ENCODE data around the gene NAA50. TPM values are rescaled to one million over a fixed set of nuclear protein-coding genes. Genes with fewer than 3 reads are reported as not detected.

The NAA50 gene
- total and polyA plus RNA-seq, 2 donors (not counting 3 experiments of a cell fraction or from before 2014, with no cell fraction given): 53.1 to 160 TPM

- Histone ChIP-seq H3K4me3 (replicated peaks in 1 of 3; ENCODE audit: insufficient read depth in 1 of 3, low read depth in 1 of 3, low read length in 3 of 3) (peak overlapping the region; percentile 37 to 94 (median 90)), H3K9me3 (replicated peaks; ENCODE audit: control insufficient read depth, insufficient read depth, low read length) (no peaks in the 10 kb centered on the region), H4K20me1 (replicated peaks; ENCODE audit: control insufficient read depth, extremely low read depth, insufficient read depth, low read length) (no peaks in the 10 kb centered on the region), H3K4me1 (ENCODE audit: control insufficient read depth, extremely low read depth, insufficient read depth, low read length) (peaks cover 14% of the 10 kb centered on the region), H3K9me1 (replicated peaks; ENCODE audit: control insufficient read depth, extremely low read depth, insufficient read depth, low read length) (no peaks in the 10 kb centered on the region), H3K36me3 (ENCODE audit: control insufficient read depth in 2 of 2, extremely low read depth in 1 of 2, insufficient read depth in 2 of 2, low read length in 2 of 2) (no peaks in the 10 kb centered on the region), H3K9ac (replicated peaks; ENCODE audit: extremely low read depth, insufficient read depth, low read length) (peak overlapping the region; percentile 72), H3K4me2 (ENCODE audit: insufficient read depth, low read length) (peak overlapping the region; percentile 93), H2AFZ (ENCODE audit: low read depth, low read length) (peak overlapping the region; percentile 85), H3K27ac (ENCODE audit: insufficient read depth, low read depth, low read length) (peak overlapping the region; percentile 30), H3K79me2 (ENCODE audit: control insufficient read depth, insufficient read depth, low read length) (peaks cover 2% of the 10 kb centered on the region), H3K27me3 (ENCODE audit: control insufficient read depth in 2 of 2, insufficient read depth in 2 of 2, low read length in 2 of 2) (no peaks in the 10 kb centered on the region)
- TF ChIP-seq CTCF (IDR thresholded peaks at IDR 0.05; ENCODE audit: extremely low read depth in 1 of 2, insufficient read depth in 1 of 2, low read depth in 1 of 2, low read length in 2 of 2): peak in 1 of 2 donors; percentile 14
- TF ChIP-seq POLR2AphosphoS5 (IDR thresholded peaks at IDR 0.05; ENCODE audit: insufficient read depth, low read depth, low read length): no peak
- intact Hi-C loops (cut with micrococcal nuclease): loop anchor here (1.0 to 10.0 kb wide), 5 partner anchors 48 to 1450 kb away; partner anchors contain the start of genes ATG3, CCDC191, GRAMD1C and QTRT2
- dilution Hi-C loops (cut with MboI; ENCODE audit: extremely low pct_ligation_motif_present, low sequenced_read_pairs): no loop called here
- TSS peak; percentile 76 for BruUV-seq (replicated peaks)
- FAIRE-seq (peak; percentile 92), DNase-seq (ENCODE audit: low read depth, low spot score) (peak; percentile 100)
- ChIA-PET CTCF (interaction anchor here (0.8 to 1.1 kb wide), 4 partner anchors 40 to 119 kb away, joined by 4 to 5 read pairs (median 4); no protein-coding TSS in a partner anchor), POLR2A (interaction anchor here (0.6 to 0.9 kb wide), 4 partner anchors 9 to 185 kb away, joined by 3 to 9 read pairs (median 5); no protein-coding TSS in a partner anchor)
Observed at GRCh38 chr3:113696658-113697499, 49.2 kb downstream of the NAA50 start.
